Panc1 (cell line): Measurements from ENCODE around the gene TMTC2. TPM values are rescaled to one million over a fixed set of nuclear protein-coding genes. Genes with fewer than 3 reads are reported as not detected.

Experiments used
- ATAC-seq: fragments of 200-7000 bp; cut with Tn5 transposase; 2 replicates; pipeline ENCODE4 v1.9.1; 2020; ENCODE audit warnings: mild to moderate bottlenecking, moderate library complexity
- BruUV-seq: library from RNA; stranded (reverse); fragments of 400-500 nt; replicated peaks from 2 replicates; lab custom pipeline; 2021; lab: Mats Ljungman, UMichigan
- CTCF ChIA-PET: fragments of 300-600 bp; sonication (Branson Sonifier 250); formaldehyde crosslinking; loops from one replicate; lab custom pipeline; 2022; ENCODE audit warnings: antibody characterized with exemption; lab: Charles Lee
- POLR2A ChIA-PET: fragments of 300-600 bp; sonication (Branson Sonifier 250); formaldehyde crosslinking; loops from one replicate; lab custom pipeline; 2022; ENCODE audit warnings: antibody characterized with exemption; lab: Charles Lee
- DNase-seq: peaks from one replicate; pipeline ENCODE4 v3.0.0-alpha.2; 2010; ENCODE audit warnings: low read depth, low spot score
- H3K27ac ChIP-seq: 2 replicates; pipeline ENCODE4 v1.5.1; 2011; ENCODE audit warnings: mild to moderate bottlenecking, low read length, inconsistent platforms
- H3K27me3 ChIP-seq: fragments of 200-500 bp; sonication (Bioruptor generic); 2 replicates; pipeline ENCODE4 v1.6.0; 2014; ENCODE audit warnings: low read length, inconsistent platforms; ENCODE audit not compliant: control insufficient read depth, insufficient read depth
- H3K36me3 ChIP-seq: fragments of 200-500 bp; sonication (Bioruptor generic); 2 replicates; pipeline ENCODE4 v1.5.1; 2014; ENCODE audit warnings: inconsistent platforms, mild to moderate bottlenecking, low read length, moderate library complexity; ENCODE audit not compliant: control insufficient read depth, insufficient read depth
- H3K4me1 ChIP-seq: 2 replicates; pipeline ENCODE4 v1.5.1; 2011; ENCODE audit warnings: inconsistent platforms, mild to moderate bottlenecking, low read length, moderate library complexity; ENCODE audit not compliant: control insufficient read depth, insufficient read depth
- H3K4me3 ChIP-seq, 2 experiments: 2 replicates each; pipeline ENCODE4 v1.5.1; 2011 to 2012; ENCODE audit warnings: low read depth in 2 of 2, low read length in 2 of 2, mild to moderate bottlenecking in 2 of 2, inconsistent platforms in 1 of 2, moderate library complexity in 1 of 2
- H3K9me3 ChIP-seq: fragments of 200-500 bp; sonication (Bioruptor generic); 2 replicates; pipeline ENCODE4 v1.5.1; 2014; ENCODE audit warnings: low read depth, mild to moderate bottlenecking, inconsistent platforms, low read length, moderate library complexity; ENCODE audit not compliant: control insufficient read depth, insufficient read depth
- CTCF ChIP-seq: fragments of 450-650 bp; IDR thresholded peaks from 2 replicates; pipeline ENCODE4 v1.5.1; 2017; ENCODE audit warnings: mild to moderate bottlenecking
- POLR2AphosphoS5 ChIP-seq: IDR thresholded peaks from 2 replicates; pipeline ENCODE4 v1.6.1; 2012; ENCODE audit warnings: mild to moderate bottlenecking, low read depth, low read length, moderate library complexity
- SIN3A ChIP-seq: IDR thresholded peaks from 2 replicates; pipeline ENCODE4 v1.6.1; 2012; ENCODE audit warnings: low read depth, mild to moderate bottlenecking, low read length, moderate library complexity, borderline replicate concordance; ENCODE audit not compliant: insufficient read depth
- TCF7L2 ChIP-seq: IDR thresholded peaks from 2 replicates; pipeline ENCODE4 v1.6.1; 2011; ENCODE audit warnings: mild to moderate bottlenecking, low read depth, low read length, inconsistent platforms
- in situ Hi-C: cut with HindIII; loops from 2 replicates; pipeline ENCODE4 v1.10.0; 2016; ENCODE audit warnings: low sequenced_read_pairs, low pct_unique_long_range_greater_than_20kb
- intact Hi-C: fragments of 100-400 bp; cut with micrococcal nuclease; formaldehyde crosslinking; loops from one replicate; pipeline ENCODE4 v1.10.0; 2022; ENCODE audit not compliant: unreplicated experiment
- total RNA-seq: library from RNA; stranded (reverse); gene quantifications from one replicate; pipeline ENCODE4 v1.2.1, GENCODE V29; 2021; ENCODE audit not compliant: unreplicated experiment
- TF ChIP-seq, protein P1 (sequence below), 2 experiments: IDR thresholded peaks; 2 replicates each; pipeline ENCODE4 v1.6.1; 2011 to 2012; ENCODE audit warnings: low read depth in 2 of 2, control low read depth in 1 of 2, low read length in 1 of 2, mild to moderate bottlenecking in 1 of 2, moderate library complexity in 1 of 2; ENCODE audit not compliant: insufficient read depth in 1 of 2

TMTC2 gene
- total RNA-seq, 1 experiment from 2014 or later: 5.7 TPM

DNA sequence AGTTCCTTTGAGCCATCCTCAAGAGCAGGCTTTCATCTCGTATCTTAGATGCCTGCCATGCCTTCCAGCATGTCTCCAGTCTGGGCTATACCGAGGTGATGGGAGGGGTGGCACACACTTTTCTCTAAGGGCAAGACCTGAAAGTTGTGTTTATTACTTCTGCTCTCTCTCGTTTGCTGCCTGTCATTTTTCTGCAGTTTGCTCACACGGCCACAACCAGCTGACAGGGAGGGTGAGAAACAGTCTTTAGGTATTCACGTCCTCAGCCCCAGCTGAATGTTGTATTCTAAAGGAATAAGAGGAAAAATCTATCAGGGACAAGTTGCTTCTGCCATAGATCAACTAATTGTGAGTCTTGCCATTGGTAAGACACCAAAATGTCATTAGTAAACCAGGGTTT lies 88.0 kb downstream of the TMTC2 start:
- TF ChIP-seq SIN3A: no peak
- TF ChIP-seq POLR2AphosphoS5: no peak
- no peak for TF ChIP-seq CTCF
- TF ChIP-seq, protein P1, sequence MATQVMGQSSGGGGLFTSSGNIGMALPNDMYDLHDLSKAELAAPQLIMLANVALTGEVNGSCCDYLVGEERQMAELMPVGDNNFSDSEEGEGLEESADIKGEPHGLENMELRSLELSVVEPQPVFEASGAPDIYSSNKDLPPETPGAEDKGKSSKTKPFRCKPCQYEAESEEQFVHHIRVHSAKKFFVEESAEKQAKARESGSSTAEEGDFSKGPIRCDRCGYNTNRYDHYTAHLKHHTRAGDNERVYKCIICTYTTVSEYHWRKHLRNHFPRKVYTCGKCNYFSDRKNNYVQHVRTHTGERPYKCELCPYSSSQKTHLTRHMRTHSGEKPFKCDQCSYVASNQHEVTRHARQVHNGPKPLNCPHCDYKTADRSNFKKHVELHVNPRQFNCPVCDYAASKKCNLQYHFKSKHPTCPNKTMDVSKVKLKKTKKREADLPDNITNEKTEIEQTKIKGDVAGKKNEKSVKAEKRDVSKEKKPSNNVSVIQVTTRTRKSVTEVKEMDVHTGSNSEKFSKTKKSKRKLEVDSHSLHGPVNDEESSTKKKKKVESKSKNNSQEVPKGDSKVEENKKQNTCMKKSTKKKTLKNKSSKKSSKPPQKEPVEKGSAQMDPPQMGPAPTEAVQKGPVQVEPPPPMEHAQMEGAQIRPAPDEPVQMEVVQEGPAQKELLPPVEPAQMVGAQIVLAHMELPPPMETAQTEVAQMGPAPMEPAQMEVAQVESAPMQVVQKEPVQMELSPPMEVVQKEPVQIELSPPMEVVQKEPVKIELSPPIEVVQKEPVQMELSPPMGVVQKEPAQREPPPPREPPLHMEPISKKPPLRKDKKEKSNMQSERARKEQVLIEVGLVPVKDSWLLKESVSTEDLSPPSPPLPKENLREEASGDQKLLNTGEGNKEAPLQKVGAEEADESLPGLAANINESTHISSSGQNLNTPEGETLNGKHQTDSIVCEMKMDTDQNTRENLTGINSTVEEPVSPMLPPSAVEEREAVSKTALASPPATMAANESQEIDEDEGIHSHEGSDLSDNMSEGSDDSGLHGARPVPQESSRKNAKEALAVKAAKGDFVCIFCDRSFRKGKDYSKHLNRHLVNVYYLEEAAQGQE (IDR thresholded peaks at IDR 0.05; ENCODE audit: insufficient read depth in 1 of 2, low read depth in 2 of 2, low read length in 1 of 2): no peak
- no peak for TF ChIP-seq TCF7L2
- BruUV-seq: no TSS peak
- Histone ChIP-seq H3K27me3 (no peaks in the 10 kb centered on the region), H3K27ac (no peak overlapping the region), H3K36me3 (no peaks in the 10 kb centered on the region), H3K4me3 (no peak overlapping the region), H3K9me3 (no peaks in the 10 kb centered on the region), H3K4me1 (no peaks in the 10 kb centered on the region)
- ChIA-PET CTCF (no interaction called here), POLR2A (interaction anchor here (0.7 kb wide), 1 partner anchor 88 kb away, joined by 3 read pairs; no protein-coding TSS in a partner anchor)
- no peak for DNase-seq
- no peak for ATAC-seq
- intact Hi-C loops: no loop called here
- in situ Hi-C loops: no loop called here

- TF ChIP-seq, protein P1 (IDR thresholded peaks at IDR 0.05; ENCODE audit: insufficient read depth in 1 of 2, low read depth in 2 of 2, low read length in 1 of 2): no peak
- TF ChIP-seq CTCF (no peak), POLR2AphosphoS5 (no peak), SIN3A (no peak), TCF7L2 (no peak)
- no peaks in the 10 kb centered on the region for H3K4me1 ChIP-seq
- H3K9me3 ChIP-seq: no peaks in the 10 kb centered on the region
- ATAC-seq (no peak), DNase-seq (no peak)
- in situ Hi-C loops: no loop called here
- BruUV-seq: no TSS peak
- no peak overlapping the region for H3K27ac ChIP-seq
- H3K4me3 ChIP-seq: no peak overlapping the region
- POLR2A ChIA-PET: no interaction called here
- no peaks in the 10 kb centered on the region for H3K36me3 ChIP-seq
- CTCF ChIA-PET: no interaction called here
- intact Hi-C loops: no loop called here
- H3K27me3 ChIP-seq: no peaks in the 10 kb centered on the region
Measured at GRCh38 chr12:82780517-82780916, 93.8 kb downstream of the TMTC2 start.
